NCI-H187 treated with DMSO at 0.1 percent for 48 hours (cell line): ENCODE results near the gene ACTN4.

Experiments
- DNase-seq: peaks from one replicate; lab custom pipeline; 2025; lab: John Stamatoyannopoulos, UW

ACTN4 gene

GRCh38 chr19:38635483-38636399 is 11.7 kb upstream of the ACTN4 start:
- DNase-seq = no peak

- no peak for DNase-seq
Observed at GRCh38 chr19:38638461-38638860, 9.0 kb upstream of the ACTN4 start.

GRCh38 chr19:38639679-38640078 is 7.8 kb upstream of the ACTN4 start:
- DNase-seq = no peak

GRCh38 chr19:38640368-38640767 is 7.1 kb upstream of the ACTN4 start:
- no peak for DNase-seq

- no peak for DNase-seq
Observed at GRCh38 chr19:38642176-38642575, 5.3 kb upstream of the ACTN4 start.

- DNase-seq = no peak
Observed at GRCh38 chr19:38644719-38645118, 2.7 kb upstream of the ACTN4 start.

- no peak for DNase-seq
Observed at GRCh38 chr19:38647966-38648768, 718 bp downstream of the ACTN4 start.

GRCh38 chr19:38648769-38649304 is 1.4 kb downstream of the ACTN4 start:
- DNase-seq = no peak

GRCh38 chr19:38649305-38650171 is 2.1 kb downstream of the ACTN4 start:
- no peak for DNase-seq

GRCh38 chr19:38650172-38650775 is 2.8 kb downstream of the ACTN4 start:
- DNase-seq = no peak

- no peak for DNase-seq
Observed at GRCh38 chr19:38650911-38651584, 3.6 kb downstream of the ACTN4 start.

GRCh38 chr19:38653028-38653571 is 5.7 kb downstream of the ACTN4 start:
- no peak for DNase-seq

- DNase-seq = no peak
Observed at GRCh38 chr19:38654628-38655055, 7.2 kb downstream of the ACTN4 start.

- no peak for DNase-seq
Observed at GRCh38 chr19:38655148-38655824, 7.8 kb downstream of the ACTN4 start.

- no peak for DNase-seq
Observed at GRCh38 chr19:38656171-38656981, 8.9 kb downstream of the ACTN4 start.

GRCh38 chr19:38657633-38658222 is 10.3 kb downstream of the ACTN4 start:
- DNase-seq = no peak

- no peak for DNase-seq
Observed at GRCh38 chr19:38658462-38659306, 11.2 kb downstream of the ACTN4 start.

- no peak for DNase-seq
Observed at GRCh38 chr19:38660724-38661123, 13.3 kb downstream of the ACTN4 start.
